ENCODE results near the gene LEMD2.

Gene LEMD2

DNA sequence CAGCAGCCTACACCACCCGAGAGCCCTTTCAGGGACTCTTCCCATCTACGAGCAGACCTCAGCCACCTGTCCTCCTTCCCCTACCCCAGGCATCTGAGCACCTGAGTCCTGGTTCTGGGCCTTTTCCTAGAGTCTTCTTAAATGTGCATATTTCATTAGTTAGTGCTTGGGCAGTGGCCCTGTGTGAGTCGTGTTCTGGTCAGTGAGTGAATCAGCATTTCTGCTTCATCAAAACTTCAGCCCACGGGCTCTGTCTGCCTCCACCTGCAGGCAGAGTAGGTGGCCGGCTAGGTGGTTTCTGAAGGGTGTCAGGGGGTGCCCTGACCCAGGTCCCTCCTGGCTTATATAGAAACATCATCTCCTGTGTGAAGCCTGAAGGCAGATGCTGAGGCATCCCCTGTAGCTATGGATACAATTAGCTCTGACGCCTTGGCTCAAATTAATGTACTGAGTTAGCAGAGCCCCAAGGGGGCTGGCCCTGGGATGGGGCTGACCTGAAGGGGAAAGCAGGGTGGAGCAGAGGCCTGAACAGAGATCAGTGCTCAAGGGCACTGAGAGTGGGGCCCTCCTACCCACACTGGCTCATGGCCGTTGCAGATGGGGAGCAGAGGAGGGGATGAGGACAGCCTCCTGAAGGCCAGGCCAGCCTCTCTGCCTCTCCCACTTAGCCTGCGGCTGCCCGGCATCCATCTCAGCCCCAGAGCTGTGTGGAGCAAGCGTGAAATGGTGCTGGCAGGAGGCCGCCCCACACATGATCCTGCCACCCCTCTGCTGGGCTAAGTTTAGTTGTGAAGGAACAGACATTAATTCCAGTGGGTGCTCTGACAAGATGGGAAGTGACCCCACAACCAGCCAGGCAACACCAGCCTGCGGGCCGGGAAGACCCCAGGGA, 55.9 kb downstream of the LEMD2 start:
- peak; percentile 28 for DNase-seq

DNA sequence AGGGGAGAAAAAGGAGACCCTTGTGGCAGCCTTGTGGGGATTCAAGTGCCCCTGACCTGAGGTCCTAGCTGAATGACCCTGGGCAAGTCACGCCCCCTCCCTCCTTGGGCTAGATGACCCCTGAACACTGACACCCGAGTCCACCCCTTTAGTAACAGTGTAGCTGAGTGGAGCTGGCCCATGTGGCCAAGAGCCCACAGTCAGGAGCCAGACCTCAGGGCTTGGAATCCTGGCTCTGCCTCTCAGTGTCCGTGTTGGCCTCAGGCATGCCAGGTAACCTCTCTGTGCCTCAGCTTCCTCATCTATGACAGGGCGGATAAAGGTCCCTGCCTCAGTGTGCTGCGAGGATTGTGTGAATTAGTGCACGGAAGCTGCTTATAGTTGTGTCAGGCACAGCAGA, 56.5 kb downstream of the LEMD2 start:
- DNase-seq = no peak

GRCh38 chr6:33731751-33732282, 57.1 kb downstream of the LEMD2 start:
- no peak for DNase-seq

GRCh38 chr6:33731035-33731434, 57.9 kb downstream of the LEMD2 start:
- no peak for DNase-seq

DNA sequence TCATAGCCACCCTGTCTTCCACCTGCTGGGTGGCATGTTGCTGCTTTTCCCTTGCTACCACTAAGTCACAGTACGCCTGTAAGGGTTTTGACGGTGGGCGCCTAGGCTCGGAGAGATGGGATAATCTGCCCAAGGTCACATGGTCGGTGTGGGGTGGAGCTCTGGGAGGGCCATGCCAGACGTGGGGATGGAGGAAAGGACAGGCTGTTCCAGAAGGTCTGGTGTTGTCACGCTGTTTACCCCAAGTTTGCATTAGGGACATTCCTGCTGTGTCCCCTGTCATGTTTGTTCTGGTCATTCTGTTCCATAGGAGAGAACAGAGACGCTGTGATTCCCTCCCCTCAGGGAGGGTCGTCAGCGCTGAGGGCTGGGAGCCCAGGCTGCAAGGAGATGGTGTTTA, 58.3 kb downstream of the LEMD2 start:
- no peak for DNase-seq

DNA sequence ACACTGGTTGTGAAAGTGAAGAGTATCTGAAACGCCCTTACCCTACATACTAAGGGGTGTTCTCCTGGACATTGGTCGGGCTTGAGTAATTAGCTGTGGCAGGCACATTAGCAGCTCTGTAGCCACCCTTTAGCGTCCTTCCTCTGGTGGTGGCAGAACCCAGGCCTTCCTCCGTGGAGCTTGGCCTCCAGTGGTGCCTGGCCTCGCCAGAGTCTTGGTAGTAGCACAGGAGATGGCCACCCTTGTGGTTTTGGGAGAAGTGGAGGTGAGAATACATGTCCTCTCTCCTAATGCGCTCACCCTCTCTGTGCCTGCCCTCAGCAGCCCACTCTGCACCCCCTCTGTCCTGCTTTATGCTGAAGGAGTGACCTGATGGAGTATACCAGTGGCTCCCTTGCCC, 59.9 kb downstream of the LEMD2 start:
- no peak for DNase-seq

- no peak for DNase-seq
These were observed 60.5 kb downstream of the LEMD2 start for GRCh38 chr6:33728438-33728837.

- DNase-seq = no peak
These were observed 61.0 kb downstream of the LEMD2 start for GRCh38 chr6:33727932-33728331.

DNA sequence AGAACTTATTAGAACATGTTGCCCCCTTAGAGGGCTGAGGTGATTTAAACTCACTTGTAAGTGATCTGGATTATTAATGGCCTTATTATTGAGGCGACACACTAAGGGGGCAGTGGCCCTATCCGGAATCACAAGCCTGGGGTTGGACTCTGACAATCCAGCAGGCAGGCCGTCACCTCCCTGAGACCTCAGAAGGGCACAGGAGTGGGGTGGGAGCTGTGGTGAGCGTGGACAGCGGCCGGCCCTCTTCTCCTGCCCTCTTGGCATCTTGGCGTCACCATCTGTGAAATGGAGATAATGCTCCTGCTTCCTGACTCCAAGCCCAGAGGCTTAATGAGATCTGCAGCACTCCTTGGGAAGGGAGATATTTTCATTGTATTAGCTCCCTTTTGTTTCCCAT, 61.8 kb downstream of the LEMD2 start:
- DNase-seq = no peak

DNA sequence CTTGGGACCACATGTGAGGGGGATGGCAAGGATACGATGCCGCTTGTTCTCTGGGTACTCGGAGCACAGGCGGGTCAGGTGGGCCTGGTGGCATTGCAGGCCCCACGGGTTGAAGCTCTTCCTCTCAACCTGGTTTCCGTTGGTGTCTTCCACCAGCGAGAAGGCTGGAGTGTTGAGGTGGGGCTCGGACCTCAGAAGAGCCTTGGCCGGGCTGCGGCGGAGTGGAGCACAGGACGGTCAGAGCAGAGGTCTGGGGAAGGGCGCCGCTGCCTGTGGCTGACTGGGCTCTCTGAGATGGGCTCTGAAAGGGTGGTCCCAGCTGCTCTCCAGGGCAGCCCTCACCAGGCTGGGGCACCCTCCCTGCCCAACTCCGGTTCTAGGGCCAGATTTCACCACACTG, 62.2 kb downstream of the LEMD2 start:
- DNase-seq = no peak

- no peak for DNase-seq
These were observed 62.8 kb downstream of the LEMD2 start for GRCh38 chr6:33725891-33726673.

DNA sequence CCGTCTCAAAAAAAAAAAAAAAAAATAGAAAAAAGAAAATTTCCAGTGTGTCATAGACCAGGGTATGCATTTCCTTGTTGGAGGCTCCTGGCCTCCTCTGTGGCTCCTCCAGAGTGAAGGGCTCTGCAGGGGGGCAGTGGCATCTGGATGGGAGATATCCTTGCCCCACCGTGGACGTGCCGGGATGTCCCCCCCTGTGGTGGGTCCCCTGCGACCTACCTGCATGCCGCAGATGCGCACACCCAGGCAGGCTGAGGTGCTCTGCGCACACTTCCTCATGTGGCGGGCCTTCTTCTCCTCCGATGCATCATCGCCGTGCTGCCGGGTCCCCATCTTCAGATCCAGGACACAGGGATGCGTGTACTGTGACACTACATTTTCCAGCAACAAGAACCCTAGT, 63.7 kb downstream of the LEMD2 start:
- no peak for DNase-seq

- DNase-seq = no peak
These were observed 64.6 kb downstream of the LEMD2 start for GRCh38 chr6:33724102-33725023.

GRCh38 chr6:33723371-33724085, 65.4 kb downstream of the LEMD2 start:
- DNase-seq = no peak

GRCh38 chr6:33722103-33722623, 66.8 kb downstream of the LEMD2 start:
- peak; percentile 58 for DNase-seq

DNA sequence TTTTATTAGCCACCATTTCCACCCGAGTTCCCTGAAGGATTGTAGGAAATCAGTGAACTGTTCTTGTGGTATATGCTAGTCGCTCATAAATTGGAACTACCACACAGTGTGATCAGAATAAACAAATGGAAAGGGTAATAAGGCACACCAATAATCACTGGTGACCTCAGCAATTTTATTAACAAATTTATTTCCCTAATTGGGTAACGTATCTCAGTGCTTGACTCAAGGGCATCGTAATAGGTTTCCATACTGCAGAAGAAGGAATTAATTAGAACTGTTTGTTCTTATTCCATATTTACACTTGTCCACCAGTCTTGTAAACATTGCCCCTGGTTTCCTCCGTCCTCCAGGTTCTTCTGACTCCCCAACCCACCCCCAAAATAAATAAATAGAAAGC, 67.4 kb downstream of the LEMD2 start:
- peak; percentile 45 for DNase-seq
